ENCODE data around the gene TANGO2.

The TANGO2 gene

GRCh38 chr22:20068640-20069039 is 47.7 kb downstream of the TANGO2 start:
- Histone ChIP-seq H3K4me1 (ENCODE audit: insufficient read depth, insufficient read length) (peaks cover 2% of the 10 kb centered on the region), H3K9ac (ENCODE audit: insufficient read length, low read depth) (no peak overlapping the region), H3K36me3 (ENCODE audit: insufficient read depth, insufficient read length, low read length) (peaks cover 8% of the 10 kb centered on the region), H3K4me3 (ENCODE audit: insufficient read length, low read depth) (no peak overlapping the region), H3K27me3 (ENCODE audit: insufficient read depth, insufficient read length) (no peaks in the 10 kb centered on the region), H3K9me3 (ENCODE audit: insufficient read depth, low read length) (no peaks in the 10 kb centered on the region)
- TF ChIP-seq ZNF274 (IDR thresholded peaks at IDR 0.05; ENCODE audit: low read depth, low read length) (no peak), YY1 (IDR thresholded peaks at IDR 0.05; ENCODE audit: insufficient read depth, insufficient read length) (no peak), SUZ12 (IDR thresholded peaks at IDR 0.05; ENCODE audit: extremely low read depth, insufficient read depth, insufficient read length) (no peak)
- DNase-seq (ENCODE audit: low read depth, low spot score), result no peak

GRCh38 chr22:20069331-20070042 is 48.6 kb downstream of the TANGO2 start:
- peaks cover 2% of the 10 kb centered on the region for H3K4me1 ChIP-seq (ENCODE audit: insufficient read depth, insufficient read length)
- no peaks in the 10 kb centered on the region for H3K27me3 ChIP-seq (ENCODE audit: insufficient read depth, insufficient read length)
- DNase-seq (ENCODE audit: low read depth, low spot score), result no peak
- no peak for TF ChIP-seq ZNF274 (IDR thresholded peaks at IDR 0.05; ENCODE audit: low read depth, low read length)
- no peak for TF ChIP-seq YY1 (IDR thresholded peaks at IDR 0.05; ENCODE audit: insufficient read depth, insufficient read length)
- no peak for TF ChIP-seq SUZ12 (IDR thresholded peaks at IDR 0.05; ENCODE audit: extremely low read depth, insufficient read depth, insufficient read length)
- no peak overlapping the region for H3K9ac ChIP-seq (ENCODE audit: insufficient read length, low read depth)
- H3K4me3 ChIP-seq (ENCODE audit: insufficient read length, low read depth), result no peak overlapping the region
- H3K36me3 ChIP-seq (ENCODE audit: insufficient read depth, insufficient read length, low read length), result peaks cover 4% of the 10 kb centered on the region
- H3K9me3 ChIP-seq (ENCODE audit: insufficient read depth, low read length), result no peaks in the 10 kb centered on the region

GRCh38 chr22:20071524-20071972 is 50.6 kb downstream of the TANGO2 start:
- Histone ChIP-seq H3K36me3 (ENCODE audit: insufficient read depth, insufficient read length, low read length) (no peaks in the 10 kb centered on the region), H3K9me3 (ENCODE audit: insufficient read depth, low read length) (no peaks in the 10 kb centered on the region), H3K4me3 (ENCODE audit: insufficient read length, low read depth) (no peak overlapping the region), H3K9ac (ENCODE audit: insufficient read length, low read depth) (no peak overlapping the region), H3K27me3 (ENCODE audit: insufficient read depth, insufficient read length) (no peaks in the 10 kb centered on the region), H3K4me1 (ENCODE audit: insufficient read depth, insufficient read length) (peaks cover 2% of the 10 kb centered on the region)
- DNase-seq (ENCODE audit: low read depth, low spot score), result no peak
- TF ChIP-seq ZNF274 (IDR thresholded peaks at IDR 0.05; ENCODE audit: low read depth, low read length) (no peak), SUZ12 (IDR thresholded peaks at IDR 0.05; ENCODE audit: extremely low read depth, insufficient read depth, insufficient read length) (no peak), YY1 (IDR thresholded peaks at IDR 0.05; ENCODE audit: insufficient read depth, insufficient read length) (no peak)

GRCh38 chr22:20076627-20077172 is 55.8 kb downstream of the TANGO2 start:
- H3K4me1 ChIP-seq (ENCODE audit: insufficient read depth, insufficient read length), result no peaks in the 10 kb centered on the region
- H3K4me3 ChIP-seq (ENCODE audit: insufficient read length, low read depth), result no peak overlapping the region
- H3K9me3 ChIP-seq (ENCODE audit: insufficient read depth, low read length), result no peaks in the 10 kb centered on the region
- no peak overlapping the region for H3K9ac ChIP-seq (ENCODE audit: insufficient read length, low read depth)
- DNase-seq (ENCODE audit: low read depth, low spot score), result no peak
- H3K27me3 ChIP-seq (ENCODE audit: insufficient read depth, insufficient read length), result no peaks in the 10 kb centered on the region
- H3K36me3 ChIP-seq (ENCODE audit: insufficient read depth, insufficient read length, low read length), result peaks cover 6% of the 10 kb centered on the region
- no peak for TF ChIP-seq SUZ12 (IDR thresholded peaks at IDR 0.05; ENCODE audit: extremely low read depth, insufficient read depth, insufficient read length)
- no peak for TF ChIP-seq YY1 (IDR thresholded peaks at IDR 0.05; ENCODE audit: insufficient read depth, insufficient read length)

GRCh38 chr22:20079745-20080444 is 59.0 kb downstream of the TANGO2 start, which contains the start of gene DGCR8:
Gene DGCR8 (plus strand): TSS chr22:20080241. CDS start chr22:20085964, 5,723 bp downstream.
- Histone ChIP-seq H3K4me3 (ENCODE audit: insufficient read length, low read depth) (peak within 1 kb of the TSS; percentile 75), H3K9me3 (ENCODE audit: insufficient read depth, low read length) (no peaks in the 10 kb centered on the region), H3K27me3 (ENCODE audit: insufficient read depth, insufficient read length) (no peaks in the 10 kb centered on the region), H3K9ac (ENCODE audit: insufficient read length, low read depth) (peak within 1 kb of the TSS; percentile 96), H3K4me1 (ENCODE audit: insufficient read depth, insufficient read length) (peaks cover 5% of the 10 kb centered on the region), H3K36me3 (ENCODE audit: insufficient read depth, insufficient read length, low read length) (peaks cover 25% of the 10 kb centered on the region)
- DNase-seq (ENCODE audit: low read depth, low spot score), result peak; percentile 85
- TF ChIP-seq SUZ12 (IDR thresholded peaks at IDR 0.05; ENCODE audit: extremely low read depth, insufficient read depth, insufficient read length) (no peak), YY1 (IDR thresholded peaks at IDR 0.05; ENCODE audit: insufficient read depth, insufficient read length) (no peak), ZNF274 (IDR thresholded peaks at IDR 0.05; ENCODE audit: low read depth, low read length) (no peak)

- Histone ChIP-seq H3K4me1 (ENCODE audit: insufficient read depth, insufficient read length) (peaks cover 5% of the 10 kb centered on the region), H3K9ac (ENCODE audit: insufficient read length, low read depth) (peak overlapping the region; percentile 96), H3K36me3 (ENCODE audit: insufficient read depth, insufficient read length, low read length) (peaks cover 30% of the 10 kb centered on the region), H3K4me3 (ENCODE audit: insufficient read length, low read depth) (peak overlapping the region; percentile 75), H3K27me3 (ENCODE audit: insufficient read depth, insufficient read length) (no peaks in the 10 kb centered on the region), H3K9me3 (ENCODE audit: insufficient read depth, low read length) (no peaks in the 10 kb centered on the region)
- DNase-seq (ENCODE audit: low read depth, low spot score), result no peak
- TF ChIP-seq SUZ12 (IDR thresholded peaks at IDR 0.05; ENCODE audit: extremely low read depth, insufficient read depth, insufficient read length), result no peak
- no peak for TF ChIP-seq YY1 (IDR thresholded peaks at IDR 0.05; ENCODE audit: insufficient read depth, insufficient read length)
- no peak for TF ChIP-seq ZNF274 (IDR thresholded peaks at IDR 0.05; ENCODE audit: low read depth, low read length)
Observed at GRCh38 chr22:20080445-20080775, 59.5 kb downstream of the TANGO2 start.
